Endothelial cell of umbilical vein (primary cell): ENCODE data around the gene BACH2. TPM values are rescaled to one million over a fixed set of nuclear protein-coding genes. Genes with fewer than 3 reads are reported as not detected.

ENCODE experiments used
- BruUV-seq: library from RNA; stranded (reverse); fragments of 400-500 nt; replicated peaks from 2 replicates; lab custom pipeline; 2021; lab: Mats Ljungman, UMichigan
- CTCF ChIA-PET: fragments of 300-600, 350-600 bp; sonication (Branson Sonifier 250); formaldehyde crosslinking; loops from one replicate; lab custom pipeline; 2021; ENCODE audit warnings: antibody characterized with exemption, inconsistent platforms; lab: Charles Lee
- POLR2A ChIA-PET: fragments of 300-600, 350-600 bp; sonication (Branson Sonifier 250); formaldehyde crosslinking; loops from one replicate; lab custom pipeline; 2021; ENCODE audit warnings: antibody characterized with exemption, inconsistent platforms; lab: Charles Lee
- DNase-seq: peaks from one replicate; pipeline ENCODE4 v3.0.0-alpha.2; 2011; ENCODE audit warnings: low read depth, low spot score
- FAIRE-seq: peaks from 2 replicates; lab custom pipeline; 2011; peaks lifted over from hg19 to GRCh38; lab: Jason Lieb, UNC
- H2AFZ ChIP-seq: 2 replicates; pipeline ENCODE4 v1.6.0; 2012; ENCODE audit warnings: low read depth, low read length, control low read depth, inconsistent platforms
- H3K27ac ChIP-seq: 2 replicates; pipeline ENCODE4 v1.5.1; 2011; ENCODE audit warnings: low read depth, mild to moderate bottlenecking, control low read depth, low read length, moderate library complexity; ENCODE audit not compliant: insufficient read depth
- H3K27me3 ChIP-seq, 2 experiments: 2 replicates each; pipeline versions ENCODE4 v1.6.0 to v1.6.1; 2011; ENCODE audit warnings: low read length in 2 of 2, mixed read lengths in 1 of 2; ENCODE audit not compliant: control insufficient read depth in 2 of 2, insufficient read depth in 2 of 2
- H3K36me3 ChIP-seq, 2 experiments: 2 replicates in 1 of 2; 3 replicates in 1 of 2; pipeline ENCODE4 v1.5.1; 2011; ENCODE audit warnings: low read length in 2 of 2, mild to moderate bottlenecking in 1 of 2, moderate library complexity in 1 of 2; ENCODE audit not compliant: control insufficient read depth in 2 of 2, insufficient read depth in 2 of 2; ENCODE audit errors: extremely low read depth in 1 of 2
- H3K4me1 ChIP-seq: 3 replicates; pipeline ENCODE4 v1.5.1; 2011; ENCODE audit warnings: mild to moderate bottlenecking, low read length; ENCODE audit not compliant: control insufficient read depth, insufficient read depth; ENCODE audit errors: extremely low read depth
- H3K4me2 ChIP-seq: 2 replicates; pipeline ENCODE4 v1.6.1; 2011; ENCODE audit warnings: low read length, control low read depth, mixed read lengths; ENCODE audit not compliant: insufficient read depth
- H3K4me3 ChIP-seq, 3 experiments: fragments of 200-600 bp in 1 of 3; sonication (generic), shearing (Covaris generic) in 1 of 3; replicated peaks in 1 of 3; 2 replicates each; pipeline ENCODE4 v1.5.1; 2011 to 2016; ENCODE audit warnings: control low read depth in 3 of 3, low read length in 3 of 3, mild to moderate bottlenecking in 2 of 3, inconsistent platforms in 1 of 3, low read depth in 1 of 3, moderate library complexity in 1 of 3; ENCODE audit not compliant: insufficient read depth in 1 of 3
- H3K79me2 ChIP-seq: 2 replicates; pipeline ENCODE4 v1.6.0; 2012; ENCODE audit warnings: low read length, inconsistent platforms; ENCODE audit not compliant: control insufficient read depth, insufficient read depth
- H3K9ac ChIP-seq: replicated peaks from 2 replicates; pipeline ENCODE3; 2011; ENCODE audit warnings: low read length, control low read depth; ENCODE audit not compliant: insufficient read depth; ENCODE audit errors: extremely low read depth
- H3K9me1 ChIP-seq: replicated peaks from 3 replicates; pipeline ENCODE4 v1.6.0; 2011; ENCODE audit warnings: mild to moderate bottlenecking, low read length; ENCODE audit not compliant: control insufficient read depth, insufficient read depth; ENCODE audit errors: extremely low read depth
- H3K9me3 ChIP-seq: replicated peaks from 2 replicates; pipeline ENCODE4 v1.5.1; 2012; ENCODE audit warnings: low read length, inconsistent platforms; ENCODE audit not compliant: control insufficient read depth, insufficient read depth
- H4K20me1 ChIP-seq: replicated peaks from 2 replicates; pipeline ENCODE3; 2011; ENCODE audit warnings: mild to moderate bottlenecking, low read length; ENCODE audit not compliant: control insufficient read depth, insufficient read depth; ENCODE audit errors: extremely low read depth
- EZH2 ChIP-seq: IDR thresholded peaks from 2 replicates; pipeline ENCODE4 v1.6.1; 2012; ENCODE audit warnings: borderline replicate concordance, low read depth, mild to moderate bottlenecking, moderate library complexity, low read length, inconsistent platforms; ENCODE audit not compliant: severe bottlenecking
- FOS ChIP-seq: IDR thresholded peaks from 2 replicates; pipeline ENCODE4 v1.6.1; 2011; ENCODE audit warnings: mild to moderate bottlenecking, low read length, moderate library complexity, borderline replicate concordance; ENCODE audit not compliant: insufficient read depth
- GATA2 ChIP-seq: IDR thresholded peaks from 2 replicates; pipeline ENCODE4 v1.7.0; 2011; ENCODE audit warnings: low read depth, mild to moderate bottlenecking, moderate library complexity, mixed read lengths, low read length; ENCODE audit not compliant: insufficient read length, insufficient read depth
- JUN ChIP-seq: IDR thresholded peaks from 2 replicates; pipeline ENCODE4 v1.6.1; 2011; ENCODE audit warnings: borderline replicate concordance, low read depth; ENCODE audit not compliant: insufficient read length, insufficient read depth
- MYC ChIP-seq: IDR thresholded peaks from one replicate; pipeline ENCODE4 v1.6.1; 2011; ENCODE audit warnings: mild to moderate bottlenecking, low read depth, low read length
- POLR2A ChIP-seq: IDR thresholded peaks from 2 replicates; pipeline ENCODE4 v1.6.1; 2012; ENCODE audit warnings: low read depth, mild to moderate bottlenecking, control low read depth, low read length
- POLR2AphosphoS5 ChIP-seq: IDR thresholded peaks from 2 replicates; pipeline ENCODE4 v1.6.1; 2012; ENCODE audit warnings: low read depth, mild to moderate bottlenecking, control low read depth, low read length, moderate library complexity; ENCODE audit not compliant: insufficient read depth
- dilution Hi-C: fragments of 300-500 bp; cut with MboI; formaldehyde crosslinking; loops from one replicate; pipeline ENCODE4 v1.15.0; 2019; ENCODE audit warnings: low sequenced_read_pairs; ENCODE audit not compliant: extremely low pct_ligation_motif_present
- intact Hi-C: fragments of 100-400 bp; cut with micrococcal nuclease; formaldehyde crosslinking; loops from one replicate; pipeline ENCODE4 v1.10.0; 2022
- polyA plus RNA-seq, 4 experiments: library from polyadenylated mRNA; depleted of rRNA in 3 of 4; stranded (reverse) in 3 of 4; unstranded in 1 of 4; fragments of >200 nt; gene quantifications; 2 replicates each; pipeline versions ENCODE4 v1.2.1 to v1.2.3, GENCODE V29; 2011 to 2012; ENCODE audit warnings: missing spikeins in 1 of 4
- total RNA-seq: library from RNA; stranded (reverse); gene quantifications from 2 replicates; pipeline ENCODE4 v1.2.3, GENCODE V29; 2021
- TF ChIP-seq, protein P1 (sequence below): IDR thresholded peaks from 2 replicates; pipeline ENCODE4 v1.6.1; 2011; ENCODE audit not compliant: insufficient read depth, insufficient read length
- TF ChIP-seq, protein P2 (sequence below), 2 donors: IDR thresholded peaks; 1 replicate in 1 of 2; 2 replicates in 1 of 2; pipeline ENCODE4 v1.5.1; 2011; ENCODE audit warnings: low read length in 2 of 2, mild to moderate bottlenecking in 2 of 2, moderate library complexity in 2 of 2, control low read depth in 1 of 2, inconsistent platforms in 1 of 2, low read depth in 1 of 2; ENCODE audit not compliant: insufficient read depth in 1 of 2; ENCODE audit errors: extremely low read depth in 1 of 2

The BACH2 gene
- total and polyA plus RNA-seq, 2 donors (not counting 3 experiments of a cell fraction or from before 2014, with no cell fraction given): 1.7 to 5.6 TPM

DNA sequence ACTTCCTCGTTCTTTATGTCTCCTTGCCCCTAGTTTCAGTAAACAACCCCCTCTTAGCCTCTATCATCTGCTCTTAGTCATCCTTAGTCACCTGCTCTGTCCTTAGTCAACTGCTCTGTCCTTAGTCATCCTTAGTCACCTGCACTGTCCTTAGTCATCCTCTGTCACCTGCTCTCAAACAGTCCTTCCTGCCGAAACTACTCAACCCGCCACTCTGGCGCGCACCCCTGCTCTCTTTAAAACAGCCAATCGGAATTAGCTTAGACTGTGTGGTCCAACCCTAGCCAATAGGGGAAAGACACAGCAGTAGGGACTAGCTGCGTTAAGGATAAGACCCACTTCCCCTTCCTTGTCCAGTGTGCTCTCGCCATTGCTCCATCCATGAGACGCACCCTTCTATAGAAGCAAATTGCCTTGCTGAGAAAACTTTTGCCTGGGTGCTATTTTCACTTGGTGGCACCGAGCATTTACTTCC is 73.9 kb downstream of the BACH2 start:
- BruUV-seq: no TSS peak
- intact Hi-C loops (no loop called here), dilution Hi-C loops (no loop called here)
- Histone ChIP-seq H2AFZ (no peak overlapping the region), H3K4me3 (no peak overlapping the region), H3K4me1 (peaks cover 28% of the 10 kb centered on the region), H3K9ac (no peak overlapping the region), H3K36me3 (no peaks in the 10 kb centered on the region), H3K4me2 (no peak overlapping the region), H3K27me3 (no peaks in the 10 kb centered on the region), H4K20me1 (no peaks in the 10 kb centered on the region), H3K79me2 (no peaks in the 10 kb centered on the region), H3K9me1 (no peaks in the 10 kb centered on the region), H3K27ac (no peak overlapping the region), H3K9me3 (no peaks in the 10 kb centered on the region)
- no peak for DNase-seq
- ChIA-PET CTCF (interaction anchor here (1.5 kb wide), 1 partner anchor 8 kb away, joined by 3 read pairs; no protein-coding TSS in a partner anchor), POLR2A (no interaction called here)
- no peak for FAIRE-seq
- TF ChIP-seq POLR2AphosphoS5 (no peak), EZH2 (no peak), GATA2 (no peak), FOS (no peak), JUN (no peak), MYC (no peak), POLR2A (no peak)
- TF ChIP-seq, protein P1, sequence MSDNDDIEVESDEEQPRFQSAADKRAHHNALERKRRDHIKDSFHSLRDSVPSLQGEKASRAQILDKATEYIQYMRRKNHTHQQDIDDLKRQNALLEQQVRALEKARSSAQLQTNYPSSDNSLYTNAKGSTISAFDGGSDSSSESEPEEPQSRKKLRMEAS: no peak
- TF ChIP-seq, protein P2, sequence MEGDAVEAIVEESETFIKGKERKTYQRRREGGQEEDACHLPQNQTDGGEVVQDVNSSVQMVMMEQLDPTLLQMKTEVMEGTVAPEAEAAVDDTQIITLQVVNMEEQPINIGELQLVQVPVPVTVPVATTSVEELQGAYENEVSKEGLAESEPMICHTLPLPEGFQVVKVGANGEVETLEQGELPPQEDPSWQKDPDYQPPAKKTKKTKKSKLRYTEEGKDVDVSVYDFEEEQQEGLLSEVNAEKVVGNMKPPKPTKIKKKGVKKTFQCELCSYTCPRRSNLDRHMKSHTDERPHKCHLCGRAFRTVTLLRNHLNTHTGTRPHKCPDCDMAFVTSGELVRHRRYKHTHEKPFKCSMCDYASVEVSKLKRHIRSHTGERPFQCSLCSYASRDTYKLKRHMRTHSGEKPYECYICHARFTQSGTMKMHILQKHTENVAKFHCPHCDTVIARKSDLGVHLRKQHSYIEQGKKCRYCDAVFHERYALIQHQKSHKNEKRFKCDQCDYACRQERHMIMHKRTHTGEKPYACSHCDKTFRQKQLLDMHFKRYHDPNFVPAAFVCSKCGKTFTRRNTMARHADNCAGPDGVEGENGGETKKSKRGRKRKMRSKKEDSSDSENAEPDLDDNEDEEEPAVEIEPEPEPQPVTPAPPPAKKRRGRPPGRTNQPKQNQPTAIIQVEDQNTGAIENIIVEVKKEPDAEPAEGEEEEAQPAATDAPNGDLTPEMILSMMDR (IDR thresholded peaks at IDR 0.05; ENCODE audit: extremely low read depth in 1 of 2, insufficient read depth in 1 of 2, low read depth in 1 of 2, low read length in 2 of 2): no peak
